Mononuclear cell (primary cell): ENCODE results near the gene SMCO4. TPM values are rescaled to one million over a fixed set of nuclear protein-coding genes. Genes with fewer than 3 reads are reported as not detected.
"Not testable (repeated sequence)": the region's sequence is repeated elsewhere in the genome, so short reads cannot be mapped to it uniquely, and the experiment has no call there.

Experiments used
- H3K27me3 ChIP-seq: 2 replicates; pipeline ENCODE4 v1.6.0; 2011; ENCODE audit warnings: low read length, control low read depth; ENCODE audit not compliant: insufficient read depth
- H3K4me1 ChIP-seq: 2 replicates; pipeline ENCODE4 v1.5.1; 2011; ENCODE audit warnings: mild to moderate bottlenecking, low read length, control low read depth; ENCODE audit not compliant: insufficient read depth
- H3K4me3 ChIP-seq: 2 replicates; pipeline ENCODE4 v1.5.1; 2011; ENCODE audit warnings: mild to moderate bottlenecking, low read length, moderate library complexity
- H3K9me3 ChIP-seq: 2 replicates; pipeline ENCODE4 v1.5.1; 2011; ENCODE audit warnings: low read depth, mild to moderate bottlenecking, control low read depth, low read length
- total RNA-seq: library from RNA; depleted of rRNA; stranded (reverse); fragments of >200 nt; gene quantifications from one replicate; pipeline ENCODE4 v1.2.3, GENCODE V29; 2012

The SMCO4 gene
- total RNA-seq, 1 donor: 3.3 TPM

GRCh38 chr11:93541884-93542810 lies 1.0 kb downstream of the SMCO4 start:
- Histone ChIP-seq H3K4me3 (peak overlapping the region; percentile 54), H3K27me3 (no peaks in the 10 kb centered on the region), H3K4me1 (peaks cover 57% of the 10 kb centered on the region), H3K9me3 (no peaks in the 10 kb centered on the region)

GRCh38 chr11:93540896-93541553 lies 2.2 kb downstream of the SMCO4 start:
- no peaks in the 10 kb centered on the region for H3K27me3 ChIP-seq
- H3K9me3 ChIP-seq: no peaks in the 10 kb centered on the region
- H3K4me3 ChIP-seq: no peak overlapping the region
- peaks cover 66% of the 10 kb centered on the region for H3K4me1 ChIP-seq

- Histone ChIP-seq H3K4me1 (peaks cover 66% of the 10 kb centered on the region), H3K27me3 (no peaks in the 10 kb centered on the region), H3K9me3 (no peaks in the 10 kb centered on the region), H3K4me3 (no peak overlapping the region)
These were observed 2.9 kb downstream of the SMCO4 start for GRCh38 chr11:93540337-93540736.

GRCh38 chr11:93537767-93538261 lies 5.4 kb downstream of the SMCO4 start:
- Histone ChIP-seq H3K4me1 (peaks cover 58% of the 10 kb centered on the region), H3K4me3 (no peak overlapping the region), H3K9me3 (no peaks in the 10 kb centered on the region), H3K27me3 (no peaks in the 10 kb centered on the region)

GRCh38 chr11:93537049-93537448 lies 6.1 kb downstream of the SMCO4 start:
- no peaks in the 10 kb centered on the region for H3K27me3 ChIP-seq
- H3K4me1 ChIP-seq: peaks cover 55% of the 10 kb centered on the region
- H3K9me3 ChIP-seq: no peaks in the 10 kb centered on the region
- H3K4me3 ChIP-seq: no peak overlapping the region

- no peaks in the 10 kb centered on the region for H3K27me3 ChIP-seq
- peaks cover 47% of the 10 kb centered on the region for H3K4me1 ChIP-seq
- H3K4me3 ChIP-seq: no peak overlapping the region
- H3K9me3 ChIP-seq: no peaks in the 10 kb centered on the region
These were observed 6.9 kb downstream of the SMCO4 start for GRCh38 chr11:93536101-93536861.

- H3K4me3 ChIP-seq, H3K9me3 ChIP-seq, H3K27me3 ChIP-seq: not testable (repeated sequence)
- peaks cover 45% of the 10 kb centered on the region for H3K4me1 ChIP-seq
These were observed 7.6 kb downstream of the SMCO4 start for GRCh38 chr11:93535578-93535977.

- Histone ChIP-seq H3K4me3 (no peak overlapping the region), H3K27me3 (no peaks in the 10 kb centered on the region), H3K9me3 (no peaks in the 10 kb centered on the region), H3K4me1 (peaks cover 42% of the 10 kb centered on the region)
These were observed 10.4 kb downstream of the SMCO4 start for GRCh38 chr11:93532806-93533205.

GRCh38 chr11:93532281-93532789 lies 10.9 kb downstream of the SMCO4 start:
- H3K9me3 ChIP-seq: no peaks in the 10 kb centered on the region
- no peak overlapping the region for H3K4me3 ChIP-seq
- no peaks in the 10 kb centered on the region for H3K27me3 ChIP-seq
- peaks cover 42% of the 10 kb centered on the region for H3K4me1 ChIP-seq

GRCh38 chr11:93530468-93530826 lies 12.7 kb downstream of the SMCO4 start:
- no peak overlapping the region for H3K4me3 ChIP-seq
- no peaks in the 10 kb centered on the region for H3K9me3 ChIP-seq
- peaks cover 51% of the 10 kb centered on the region for H3K4me1 ChIP-seq
- no peaks in the 10 kb centered on the region for H3K27me3 ChIP-seq

GRCh38 chr11:93529707-93530467 lies 13.3 kb downstream of the SMCO4 start:
- Histone ChIP-seq H3K4me3 (no peak overlapping the region), H3K27me3 (no peaks in the 10 kb centered on the region), H3K4me1 (peaks cover 56% of the 10 kb centered on the region), H3K9me3 (no peaks in the 10 kb centered on the region)

- Histone ChIP-seq H3K27me3 (no peaks in the 10 kb centered on the region), H3K4me3 (no peak overlapping the region), H3K4me1 (peaks cover 65% of the 10 kb centered on the region), H3K9me3 (no peaks in the 10 kb centered on the region)
These were observed 14.2 kb downstream of the SMCO4 start for GRCh38 chr11:93528757-93529645.

- peaks cover 72% of the 10 kb centered on the region for H3K4me1 ChIP-seq
These were observed 14.9 kb downstream of the SMCO4 start for GRCh38 chr11:93528252-93528651.

More at GRCh38 chr11:93528252-93528651, 14.9 kb downstream of the SMCO4 start:
- Histone ChIP-seq H3K27me3 (no peaks in the 10 kb centered on the region), H3K9me3 (no peaks in the 10 kb centered on the region), H3K4me3 (no peak overlapping the region)
